ENCODE results near the gene AUTS2.
A peak's percentile ranks its signal among the peaks of the same experiment; 100 is the strongest.
"Not testable (repeated sequence)": the region's sequence is repeated elsewhere in the genome, so short reads cannot be mapped to it uniquely, and the experiment has no call there.

AUTS2 gene

DNA sequence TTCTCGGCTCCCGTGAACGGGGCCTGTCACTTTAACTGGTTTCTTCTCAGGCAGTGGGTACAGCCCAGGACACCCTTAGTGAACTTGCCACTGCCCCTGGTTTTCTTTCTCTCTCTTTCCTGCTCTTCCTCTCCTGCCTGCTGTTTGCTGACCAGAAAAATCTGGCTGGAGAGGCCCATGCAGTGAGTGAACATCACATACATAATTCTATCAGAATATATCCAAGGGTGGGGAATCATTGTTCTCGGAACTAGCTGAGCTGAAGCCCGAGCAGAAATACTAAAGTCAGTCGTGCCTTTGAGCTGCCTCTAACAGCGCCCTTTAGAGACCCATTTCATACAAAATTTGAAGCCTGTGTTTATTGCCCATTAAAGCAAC lies 1032.2 kb downstream of the AUTS2 start:
- DNase-seq = no peak

DNA sequence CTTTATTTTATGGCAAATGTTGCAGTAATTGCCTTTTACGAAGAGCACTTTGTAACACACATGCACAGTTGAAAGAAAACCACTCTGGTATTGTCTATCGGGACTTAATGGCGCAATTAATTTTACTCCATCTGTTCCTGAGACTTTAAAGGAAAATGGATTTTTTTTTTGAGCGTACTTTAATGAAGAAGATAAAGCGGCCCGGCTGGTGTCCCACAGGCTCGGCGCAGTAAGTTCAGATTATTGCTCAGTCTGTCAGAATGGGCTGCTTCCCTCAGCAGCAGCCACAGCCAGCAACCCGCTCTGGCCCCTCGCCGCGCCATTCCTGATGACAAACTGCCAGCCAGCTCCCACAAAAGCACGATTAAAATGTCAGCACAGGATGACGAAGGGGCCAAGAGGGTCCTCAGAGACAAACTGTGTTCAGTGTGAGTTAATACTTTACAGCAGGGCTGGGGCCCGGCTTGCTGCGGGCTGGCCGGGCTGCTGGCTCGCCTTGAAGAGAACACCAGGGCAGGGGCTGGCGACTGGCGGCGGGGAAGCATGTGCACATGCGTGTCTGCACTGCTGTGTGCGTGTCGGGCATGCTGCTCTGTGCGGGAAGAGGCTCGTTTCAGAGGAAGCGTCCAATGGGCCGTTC lies 1032.7 kb downstream of the AUTS2 start:
- no peak for DNase-seq

DNA sequence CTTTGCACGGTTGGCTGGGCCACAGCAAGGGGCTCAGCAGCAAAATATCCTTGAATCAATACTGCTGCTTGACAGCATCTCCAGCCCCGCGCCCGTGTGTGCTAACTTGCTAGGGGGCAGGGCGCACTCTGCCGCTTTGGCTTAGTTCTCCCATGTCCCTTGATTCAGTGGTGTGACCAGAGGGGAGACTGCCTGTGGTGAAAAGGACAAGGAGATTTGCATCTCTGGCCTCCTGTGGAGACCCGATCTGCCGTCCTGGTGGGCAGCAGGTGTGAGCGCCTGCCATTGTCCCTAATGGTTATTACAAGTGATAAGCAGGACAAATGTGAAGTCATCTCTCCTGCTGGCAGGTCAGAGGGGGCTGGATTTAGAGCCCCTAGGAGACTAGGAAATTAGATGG lies 1033.4 kb downstream of the AUTS2 start:
- DNase-seq = no peak

DNA sequence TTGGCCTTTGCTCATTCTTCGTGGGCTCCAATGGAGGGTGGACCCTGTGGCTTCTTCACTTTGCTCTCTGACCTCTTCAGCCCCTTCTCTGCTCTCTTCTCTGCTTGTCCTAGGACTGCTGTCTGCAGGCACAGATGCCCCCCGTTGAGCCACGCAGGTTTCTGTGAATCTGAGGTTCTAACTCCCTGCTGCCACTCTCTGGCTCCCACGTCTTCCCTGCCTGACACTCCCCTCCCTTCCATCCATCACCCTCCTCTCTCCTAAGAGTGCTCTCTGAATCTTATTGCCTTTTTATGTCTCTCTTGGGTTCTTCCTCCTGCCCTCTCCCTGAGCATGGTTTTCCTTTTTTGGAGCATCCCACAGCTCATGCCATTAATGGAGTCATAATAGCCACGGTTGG lies 1034.1 kb downstream of the AUTS2 start:
- DNase-seq = no peak

DNA sequence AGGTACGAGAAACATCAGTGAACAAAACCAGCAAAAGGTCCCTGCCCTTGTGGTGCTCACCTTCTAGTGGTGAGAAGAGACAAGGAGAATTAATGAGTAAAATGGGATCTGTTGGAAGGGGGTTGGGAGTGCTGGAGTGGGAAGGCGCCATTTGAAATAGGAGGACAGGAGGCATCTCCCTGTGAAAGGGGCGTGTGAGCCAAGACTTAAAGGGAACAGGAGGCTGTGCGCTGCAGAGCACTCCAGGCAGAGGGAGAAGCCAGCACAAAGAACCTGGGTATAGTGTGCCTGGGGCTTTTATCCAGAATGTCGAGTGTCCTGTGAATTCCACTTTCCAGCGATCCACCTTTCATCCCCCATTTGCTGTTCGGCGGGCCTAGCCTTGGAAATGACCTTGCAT lies 1035.8 kb downstream of the AUTS2 start:
- DNase-seq = no peak

DNA sequence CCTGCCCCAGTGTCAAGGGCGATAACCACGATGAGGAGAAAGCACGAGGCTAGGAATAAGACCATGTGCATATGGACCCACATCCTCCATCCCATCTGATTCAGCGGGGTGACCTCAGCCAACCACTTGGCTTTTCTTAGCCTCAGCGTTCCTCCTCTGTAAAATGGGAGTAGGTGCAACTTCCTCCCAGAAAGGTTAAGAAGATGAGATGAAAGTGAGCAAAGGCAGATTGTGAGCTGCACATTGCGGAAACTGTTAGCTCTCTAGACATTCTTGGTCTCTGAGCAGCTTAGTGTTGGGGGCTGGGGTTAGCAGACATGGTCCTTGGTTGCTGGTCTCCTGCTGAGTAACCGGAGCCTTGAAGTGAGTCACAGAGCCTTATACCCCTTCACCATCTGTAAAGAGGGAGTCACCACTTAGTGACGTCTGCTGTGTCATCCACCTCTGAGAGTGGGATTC lies 1036.4 kb downstream of the AUTS2 start:
- DNase-seq = no peak

DNA sequence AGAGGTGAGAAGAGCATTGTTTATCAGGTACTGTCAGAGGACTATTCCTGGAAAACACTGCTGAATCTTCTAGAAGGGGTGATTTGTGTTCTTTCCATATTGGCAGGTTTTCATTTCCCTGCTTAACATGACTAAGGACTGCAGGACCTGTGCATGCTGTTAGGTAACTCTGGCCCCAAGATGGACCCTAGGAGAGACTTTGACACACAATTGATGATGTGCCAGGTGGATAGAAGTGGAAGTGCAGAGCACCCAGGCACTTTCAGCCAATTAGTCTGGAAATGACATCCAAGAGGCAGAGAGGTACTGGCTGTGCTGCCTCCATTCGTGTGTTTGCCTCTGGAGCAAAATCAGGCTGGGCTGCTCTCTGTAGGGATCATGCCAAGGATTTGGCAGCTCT lies 1037.4 kb downstream of the AUTS2 start:
- DNase-seq = no peak

DNA sequence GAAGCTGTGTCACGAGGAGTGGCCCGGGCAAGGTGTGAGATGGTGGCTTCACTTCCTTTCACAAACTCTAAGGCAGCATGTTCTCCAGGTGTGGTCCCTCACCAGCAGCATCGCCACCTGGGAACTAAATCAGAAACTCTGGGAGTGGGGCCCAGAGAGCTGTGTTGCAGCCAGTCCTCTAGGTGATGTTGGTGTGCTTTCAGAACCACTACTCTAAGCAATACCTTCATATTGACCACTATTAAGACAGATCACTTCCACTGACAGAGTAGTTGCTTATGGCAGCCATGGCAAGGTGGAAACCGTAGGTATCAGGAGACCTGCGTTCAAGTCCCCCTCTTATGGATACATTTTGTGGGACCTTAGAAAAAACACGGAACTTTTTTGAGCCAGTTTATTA lies 1037.9 kb downstream of the AUTS2 start:
- no peak for DNase-seq

DNA sequence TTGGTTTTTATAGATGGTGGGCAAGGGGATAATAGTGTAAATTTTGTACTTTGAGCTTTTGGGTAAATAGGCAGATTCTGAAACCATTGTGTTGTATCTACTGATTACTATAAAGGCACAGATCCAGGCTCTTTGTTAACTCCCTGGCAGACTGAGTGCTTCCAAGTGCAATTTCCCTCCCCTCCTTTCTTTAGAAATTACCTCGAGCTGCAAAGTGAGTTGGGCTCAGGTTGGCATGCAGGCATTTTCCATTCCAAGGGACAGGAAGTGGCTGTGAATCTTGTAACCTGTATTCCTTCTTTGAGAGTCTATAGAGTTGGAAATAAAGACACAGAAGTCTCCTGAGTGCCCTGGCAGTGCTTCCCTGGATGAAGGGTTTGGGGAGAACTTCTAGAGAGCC lies 1039.5 kb downstream of the AUTS2 start:
- DNase-seq = no peak

DNA sequence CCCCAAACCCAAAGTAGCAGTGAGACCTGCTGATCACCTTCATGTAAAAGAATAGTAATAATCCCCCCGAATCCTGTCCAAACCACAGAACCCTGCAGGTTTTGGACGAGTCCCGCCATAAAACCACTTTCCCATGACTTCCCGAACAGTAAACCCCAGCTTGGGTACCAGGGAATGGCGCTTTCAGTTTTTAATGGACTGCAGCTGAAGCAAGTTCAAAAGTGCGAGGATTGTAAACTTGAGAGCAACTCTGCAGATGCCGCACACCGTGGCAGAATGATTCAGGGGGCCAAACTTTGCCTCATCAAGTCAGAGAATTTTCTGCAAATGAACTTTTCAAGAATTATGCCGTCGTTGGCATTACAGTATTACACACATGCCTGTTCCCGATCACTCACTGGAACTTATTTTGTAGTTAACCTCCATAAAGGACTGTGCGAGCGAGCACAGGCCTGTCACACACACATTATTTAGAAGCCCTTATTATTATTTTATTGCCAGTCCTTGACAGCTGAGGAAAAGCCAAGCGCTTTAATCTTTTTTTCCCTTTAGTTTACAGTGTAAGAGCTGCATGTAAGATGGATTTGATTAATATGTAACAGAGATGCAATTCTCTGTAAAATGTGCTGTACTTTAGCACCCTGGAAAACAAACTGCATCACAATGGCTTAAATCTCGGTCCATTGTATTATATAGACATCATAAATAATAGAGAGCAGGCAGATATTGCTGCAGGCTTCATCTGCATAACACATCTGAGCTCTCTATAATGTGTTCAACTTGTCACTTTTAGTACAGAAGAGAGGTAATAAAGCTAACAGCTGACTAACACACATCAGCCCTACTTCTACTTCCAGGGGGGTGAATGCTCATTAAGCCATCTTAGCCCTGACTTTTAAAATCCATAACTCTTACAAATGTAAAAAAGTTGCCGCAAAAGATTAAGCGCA lies 1040.2 kb downstream of the AUTS2 start:
- DNase-seq = no peak

DNA sequence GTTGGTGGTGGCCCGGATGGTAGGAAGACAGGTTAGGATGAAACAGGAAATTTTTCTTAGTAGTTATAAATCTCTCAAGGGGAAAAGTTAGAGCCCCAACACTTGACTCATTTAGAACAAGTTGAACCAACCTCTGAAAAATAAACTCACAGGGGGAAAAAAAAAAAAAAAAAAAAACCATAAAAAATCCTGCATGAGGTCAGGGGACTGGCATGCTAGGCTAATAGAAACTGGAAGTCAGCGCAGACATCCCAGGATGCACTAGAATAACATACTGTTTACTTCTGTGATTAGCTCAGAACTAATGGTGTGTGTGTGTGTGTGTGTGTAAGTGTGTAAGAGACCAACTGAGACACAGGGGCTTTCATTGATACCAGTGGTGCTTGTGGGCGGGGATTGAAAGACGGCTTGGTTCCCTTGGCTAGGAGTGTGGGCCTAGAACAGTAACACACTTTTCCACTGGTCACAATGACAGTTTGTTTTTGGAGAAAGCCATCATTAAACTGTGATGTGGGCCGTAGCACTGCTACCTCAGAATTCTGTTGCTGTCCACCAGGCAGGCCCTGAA lies 1042.1 kb downstream of the AUTS2 start:
- no peak for DNase-seq

DNA sequence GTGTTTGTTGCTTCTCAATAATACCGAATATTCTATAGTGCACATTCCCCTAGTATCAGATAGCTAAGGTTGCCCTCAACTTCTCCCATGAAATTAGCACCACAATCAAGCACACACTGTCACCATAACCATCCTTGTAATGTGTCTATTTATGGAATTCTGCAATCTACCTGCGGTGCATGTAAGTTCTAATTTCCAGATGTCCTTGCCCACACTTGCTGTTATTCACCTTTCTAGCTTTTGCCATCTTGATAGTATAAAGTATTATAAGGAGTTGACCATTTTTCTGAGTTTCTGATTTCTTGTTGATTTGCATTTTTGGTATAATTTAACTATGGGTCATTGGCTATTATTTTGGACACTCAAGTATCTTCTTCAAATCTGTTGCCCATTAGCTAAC lies 1043.6 kb downstream of the AUTS2 start:
- no peak for DNase-seq

DNA sequence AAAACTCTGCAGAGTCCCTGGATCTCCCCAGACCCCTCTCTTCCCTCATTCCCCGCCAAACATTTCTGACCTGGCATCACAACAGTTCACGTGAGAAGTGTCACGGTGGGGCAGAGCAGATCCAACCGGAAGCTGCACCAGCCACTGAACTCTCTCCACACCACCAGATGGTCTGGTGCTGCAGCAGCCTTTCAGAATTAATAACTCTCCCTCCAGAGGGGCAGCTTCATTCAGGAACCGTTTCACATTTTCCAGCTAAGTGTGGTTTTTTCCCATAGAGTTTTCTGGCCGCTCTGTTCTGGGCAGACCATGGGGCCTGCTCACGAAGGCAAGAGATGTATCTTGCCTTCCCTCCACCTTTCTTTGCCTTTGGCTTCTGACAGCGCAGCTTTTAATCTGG lies 1047.0 kb downstream of the AUTS2 start:
- no peak for DNase-seq

DNA sequence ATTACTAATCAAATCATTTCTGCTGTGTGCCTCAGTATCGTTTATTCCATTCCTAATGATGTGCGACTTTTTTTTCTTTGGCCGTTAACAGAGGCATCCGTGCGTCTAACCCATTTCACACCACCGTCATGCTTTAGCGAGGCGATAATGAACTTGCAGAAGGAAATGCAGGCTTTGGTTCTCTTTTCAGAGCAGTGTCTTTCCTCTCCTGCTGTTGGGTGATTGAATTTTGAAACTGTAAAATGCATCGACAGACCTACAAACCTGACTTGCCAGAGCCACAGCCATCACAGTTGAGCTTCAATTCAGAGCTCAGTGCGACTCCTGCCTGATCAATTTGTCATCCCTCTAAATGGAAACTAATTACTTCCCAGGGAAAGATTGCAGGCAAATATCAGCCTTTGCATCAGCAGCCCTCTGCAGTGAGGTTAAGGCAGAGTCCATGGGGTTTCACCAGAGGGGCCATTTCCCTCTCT lies 1047.6 kb downstream of the AUTS2 start:
- no peak for DNase-seq

DNA sequence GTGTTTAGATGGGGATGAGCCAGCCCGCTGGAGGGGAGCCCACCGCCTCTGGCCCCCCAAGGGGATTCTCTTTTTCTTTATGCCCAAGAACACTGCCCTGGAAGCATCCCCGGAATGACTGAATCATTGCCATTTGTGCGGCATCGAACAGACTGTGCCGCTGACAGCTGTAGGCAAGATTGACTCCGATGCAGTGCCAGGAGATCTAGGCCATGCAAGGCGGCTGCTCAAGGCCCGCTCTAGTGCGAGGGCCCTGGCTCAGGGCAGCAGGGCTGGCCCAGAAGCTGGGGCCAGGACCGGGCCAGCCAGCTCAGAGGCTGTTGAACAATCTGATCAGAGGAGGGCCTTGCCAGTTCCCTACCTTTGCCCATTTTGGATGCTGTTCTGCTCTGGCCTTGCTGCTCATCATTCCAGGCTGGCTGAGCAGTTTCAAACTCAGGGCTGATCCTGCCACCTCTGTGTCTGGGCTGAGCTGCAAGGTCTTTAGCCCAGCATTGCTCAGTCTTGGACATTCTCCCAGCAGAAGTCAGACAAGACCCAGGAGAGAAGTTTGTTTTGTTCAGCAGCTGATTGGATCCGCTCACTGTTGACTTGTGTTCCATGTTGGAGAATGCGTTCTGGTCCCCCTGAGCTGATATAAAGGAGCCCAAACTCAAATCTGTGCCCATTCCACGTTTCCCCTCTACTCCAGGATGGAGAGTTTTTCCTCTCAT lies 1048.4 kb downstream of the AUTS2 start:
- no peak for DNase-seq

DNA sequence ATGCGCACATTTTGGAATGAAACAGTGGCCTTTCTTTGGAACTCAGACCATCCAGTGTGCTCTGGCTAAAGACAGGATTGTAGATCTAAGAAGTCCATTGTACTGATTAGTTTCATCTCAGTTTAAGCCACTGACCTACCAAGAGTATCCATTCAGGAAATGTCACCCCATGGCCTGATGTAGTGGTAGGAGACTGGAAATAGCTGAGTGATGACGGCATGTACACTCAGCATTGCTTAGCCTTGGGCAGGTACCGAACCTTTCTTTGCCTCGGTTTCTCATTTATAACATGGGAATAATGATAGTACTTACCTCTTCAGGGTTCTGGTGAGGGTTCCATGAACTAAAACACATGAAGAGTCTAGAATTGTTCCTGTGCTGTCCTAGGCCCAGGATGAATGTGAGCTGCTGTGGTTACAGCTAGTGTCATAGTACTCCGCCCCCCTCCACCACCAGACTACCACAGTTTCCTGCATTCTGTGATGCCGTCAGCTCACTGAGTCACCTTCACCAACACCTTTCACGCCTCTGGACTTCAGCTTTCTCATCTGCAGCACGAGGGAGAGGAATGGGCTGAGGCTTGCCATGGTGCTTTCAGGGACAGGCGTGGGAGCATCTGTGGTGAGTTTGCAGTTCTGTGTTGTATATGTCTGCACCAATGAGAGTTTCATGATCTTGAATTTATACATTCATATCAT lies 1049.7 kb downstream of the AUTS2 start:
- DNase-seq = peak; percentile 55

DNA sequence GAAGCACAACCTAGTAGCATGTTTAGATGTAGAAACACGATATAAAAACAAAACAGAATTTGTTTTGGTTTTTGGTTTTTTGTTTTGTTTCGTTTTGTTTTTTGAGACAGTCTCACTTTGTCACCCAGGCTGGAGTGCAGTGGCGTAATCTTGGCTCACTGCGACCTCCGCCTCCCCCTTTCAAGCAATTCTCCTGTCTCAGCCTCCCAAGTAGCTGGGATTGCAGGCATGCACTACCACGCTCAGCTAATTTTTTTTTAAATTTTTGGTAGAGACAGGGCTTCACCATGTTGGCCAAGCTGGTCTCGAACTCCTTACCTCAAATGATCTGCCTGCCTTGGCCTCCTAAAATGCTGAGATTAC lies 1050.2 kb downstream of the AUTS2 start:
- not testable (repeated sequence) for DNase-seq

DNA sequence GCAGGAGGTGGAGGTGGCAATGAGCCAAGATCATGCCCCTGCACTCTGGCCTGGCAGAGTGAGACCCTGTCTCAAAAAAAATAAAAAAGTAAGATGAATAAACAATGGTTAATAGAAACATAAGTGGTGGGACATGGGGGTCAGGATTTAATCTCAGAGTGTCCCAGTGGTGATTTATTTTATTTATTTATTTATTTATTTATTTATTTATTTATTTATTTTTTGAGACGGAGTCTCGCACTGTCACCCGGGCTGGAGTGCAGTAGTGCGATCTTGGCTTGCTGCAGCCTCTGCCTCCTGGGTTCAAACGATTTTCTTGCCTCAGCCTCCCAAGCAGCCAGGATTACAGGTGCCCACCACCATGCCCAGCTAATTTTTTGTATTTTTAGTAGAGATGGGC lies 1051.0 kb downstream of the AUTS2 start:
- no peak for DNase-seq

DNA sequence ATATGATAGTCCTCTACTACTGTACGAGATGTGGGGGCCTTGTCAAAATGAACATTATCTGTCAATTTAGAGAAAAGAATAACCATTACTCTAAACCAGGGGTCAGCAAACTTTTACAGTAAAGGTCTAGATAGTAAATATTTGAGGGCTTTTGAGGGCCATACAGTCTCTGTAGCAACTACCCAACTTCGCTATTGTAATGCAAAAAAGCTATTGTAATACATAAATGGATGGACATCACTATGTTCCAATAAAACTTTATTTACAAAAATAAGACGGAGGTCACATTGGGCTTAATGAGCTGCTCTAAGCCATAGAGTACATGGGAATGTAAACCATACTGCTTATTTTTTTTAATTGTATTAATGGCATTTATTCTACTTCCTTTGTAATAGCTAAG lies 1055.9 kb downstream of the AUTS2 start:
- no peak for DNase-seq

DNA sequence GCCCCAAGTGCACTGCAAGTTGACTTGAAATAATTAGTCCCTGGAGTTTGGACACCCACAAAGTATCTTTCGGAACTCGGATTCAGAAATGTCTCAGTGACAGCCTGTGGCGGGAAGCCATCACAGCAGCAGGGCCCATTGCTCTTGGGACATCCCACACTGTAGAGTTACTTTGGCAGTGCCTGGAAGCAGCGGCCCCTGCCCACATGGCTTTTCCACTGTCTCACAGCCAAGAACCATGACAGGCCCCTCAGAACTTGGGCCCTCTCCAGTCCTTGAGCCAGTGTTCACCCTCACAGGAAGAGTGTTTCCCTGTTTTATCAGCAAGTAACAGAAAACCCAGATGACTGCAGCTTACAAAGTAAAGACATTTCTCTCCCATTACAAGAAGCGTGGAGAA lies 1056.7 kb downstream of the AUTS2 start:
- DNase-seq = no peak

DNA sequence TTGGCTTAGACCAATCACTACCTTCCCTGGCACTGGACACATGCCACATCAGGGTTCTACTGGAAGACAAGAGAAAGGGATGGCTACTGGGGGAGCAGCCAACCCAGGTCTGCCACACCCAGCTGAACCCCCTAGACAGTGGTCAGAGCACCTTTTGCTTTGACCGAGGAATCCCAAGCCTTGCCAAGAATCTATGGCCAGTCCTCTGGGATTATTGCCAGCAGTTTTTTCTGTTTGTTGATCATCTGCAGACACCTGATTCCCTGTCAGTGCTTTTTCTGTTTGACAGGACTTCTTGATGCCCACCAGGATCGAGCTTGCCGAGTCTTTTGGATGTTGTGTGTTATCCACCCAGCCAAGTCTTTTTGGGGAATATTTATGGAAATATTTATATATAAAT lies 1057.4 kb downstream of the AUTS2 start:
- DNase-seq = no peak

DNA sequence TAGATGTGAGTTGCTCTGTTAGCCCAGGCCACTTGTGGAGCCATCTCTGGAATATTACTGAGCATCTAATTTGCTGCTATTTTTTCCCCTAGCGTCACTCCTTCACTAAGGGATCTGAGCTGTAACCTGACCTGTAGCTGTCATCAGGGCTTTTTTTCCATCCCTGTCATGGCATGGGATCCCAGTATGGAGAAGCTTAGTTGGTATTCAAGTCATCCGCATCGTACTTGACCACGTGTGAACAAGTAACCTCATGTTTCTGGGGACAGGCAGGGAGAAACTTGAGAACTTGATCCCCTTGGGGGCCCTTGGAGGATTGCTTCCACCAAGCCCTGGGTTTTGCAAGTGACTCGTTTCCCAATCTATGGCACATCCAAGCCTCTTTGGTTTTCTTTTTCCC lies 1059.3 kb downstream of the AUTS2 start:
- DNase-seq = no peak

Measured in stimulated activated CD4-positive, alpha-beta T cell treated with anti-CD3 and anti-CD28 coated beads, Interleukin-4, amount 100 ng/mL, for 1 hour (primary cell).